ENCODE measurements around the gene ADM5.

Gene ADM5

DNA sequence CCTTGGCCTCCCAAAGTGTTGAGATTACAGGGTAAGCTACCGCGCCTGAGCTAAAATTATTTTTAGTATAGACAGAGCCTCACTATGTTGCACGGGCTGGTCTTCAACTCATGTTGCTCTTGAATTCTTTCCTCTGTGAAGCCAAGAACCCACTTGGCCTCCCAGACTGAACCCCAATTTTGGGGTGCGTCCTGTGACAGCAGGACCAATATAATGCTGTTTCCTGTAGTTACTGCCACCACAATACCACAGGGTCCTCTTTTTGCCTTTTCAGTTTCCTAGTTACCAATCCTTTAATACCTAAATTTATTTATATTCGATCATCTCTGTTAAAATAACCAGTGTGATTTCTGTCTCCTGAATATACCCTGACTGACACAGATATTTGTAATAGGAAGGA is 40.8 kb downstream of the ADM5 start:
- H3K4me1 ChIP-seq (ENCODE audit: insufficient read depth, insufficient read length) = peaks cover 2% of the 10 kb centered on the region
- no peaks in the 10 kb centered on the region for H3K27me3 ChIP-seq (ENCODE audit: insufficient read depth, insufficient read length)
- H3K36me3 ChIP-seq (ENCODE audit: insufficient read depth, insufficient read length, low read length) = no peaks in the 10 kb centered on the region
- no peak for TF ChIP-seq SUZ12 (IDR thresholded peaks at IDR 0.05; ENCODE audit: extremely low read depth, insufficient read depth, insufficient read length)
- TF ChIP-seq YY1 (IDR thresholded peaks at IDR 0.05; ENCODE audit: insufficient read depth, insufficient read length) = no peak
- no peak for TF ChIP-seq ZNF274 (IDR thresholded peaks at IDR 0.05; ENCODE audit: low read depth, low read length)
- no peak overlapping the region for H3K9ac ChIP-seq (ENCODE audit: insufficient read length, low read depth)
- no peaks in the 10 kb centered on the region for H3K9me3 ChIP-seq (ENCODE audit: insufficient read depth, low read length)
- H3K4me3 ChIP-seq (ENCODE audit: insufficient read length, low read depth) = no peak overlapping the region
- no peak for DNase-seq (ENCODE audit: low read depth, low spot score)

DNA sequence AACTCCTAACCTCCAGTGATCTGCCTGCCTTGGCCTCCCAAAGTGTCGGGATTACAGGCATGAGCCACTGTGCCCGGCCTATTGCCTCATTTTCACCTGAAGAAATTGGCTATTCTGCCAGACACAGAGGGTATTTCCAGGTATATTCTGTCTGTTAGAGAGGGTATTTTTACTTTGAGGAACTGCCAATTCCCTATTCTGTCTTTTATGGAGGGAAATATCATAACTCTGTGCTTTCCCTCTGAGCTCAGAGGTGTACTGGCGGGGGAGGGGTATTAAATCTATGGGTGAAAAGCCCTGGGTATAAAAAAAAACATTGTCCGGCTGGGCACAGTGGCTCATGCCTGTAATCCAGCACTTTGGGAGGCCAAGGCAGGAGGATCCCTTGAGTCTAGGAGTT is 48.9 kb downstream of the ADM5 start:
- no peak for DNase-seq (ENCODE audit: low read depth, low spot score)
- Histone ChIP-seq H3K27me3 (ENCODE audit: insufficient read depth, insufficient read length) (no peaks in the 10 kb centered on the region), H3K36me3 (ENCODE audit: insufficient read depth, insufficient read length, low read length) (no peaks in the 10 kb centered on the region)

DNA sequence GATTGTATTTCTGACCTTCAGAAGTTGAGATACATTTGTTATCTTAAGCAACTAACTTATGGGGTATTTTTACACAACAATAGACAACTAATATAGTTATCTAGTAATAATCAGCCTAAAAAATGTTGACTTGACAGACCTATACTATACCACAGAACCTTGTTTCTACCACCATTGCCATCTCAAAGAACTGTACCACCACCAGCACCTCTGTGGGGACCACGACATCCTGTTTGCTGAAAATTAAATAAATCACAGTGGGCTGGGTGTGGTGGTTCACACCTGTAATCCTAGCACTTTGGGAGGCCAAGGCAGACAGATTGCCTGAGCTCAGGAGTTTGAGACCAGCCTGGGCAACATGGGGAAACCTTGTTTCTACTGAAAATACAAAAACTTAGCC is 49.7 kb downstream of the ADM5 start:
- Histone ChIP-seq H3K9me3 (ENCODE audit: insufficient read depth, low read length) (no peaks in the 10 kb centered on the region), H3K27me3 (ENCODE audit: insufficient read depth, insufficient read length) (no peaks in the 10 kb centered on the region), H3K4me1 (ENCODE audit: insufficient read depth, insufficient read length) (peaks cover 4% of the 10 kb centered on the region), H3K9ac (ENCODE audit: insufficient read length, low read depth) (no peak overlapping the region), H3K36me3 (ENCODE audit: insufficient read depth, insufficient read length, low read length) (no peaks in the 10 kb centered on the region), H3K4me3 (ENCODE audit: insufficient read length, low read depth) (no peak overlapping the region)
- DNase-seq (ENCODE audit: low read depth, low spot score) = no peak
- TF ChIP-seq SUZ12 (IDR thresholded peaks at IDR 0.05; ENCODE audit: extremely low read depth, insufficient read depth, insufficient read length) = no peak
- no peak for TF ChIP-seq YY1 (IDR thresholded peaks at IDR 0.05; ENCODE audit: insufficient read depth, insufficient read length)
- no peak for TF ChIP-seq ZNF274 (IDR thresholded peaks at IDR 0.05; ENCODE audit: low read depth, low read length)

More for the DNA sequence above, 48.9 kb downstream of the ADM5 start:
- H3K9ac ChIP-seq (ENCODE audit: insufficient read length, low read depth) = no peak overlapping the region
- no peaks in the 10 kb centered on the region for H3K9me3 ChIP-seq (ENCODE audit: insufficient read depth, low read length)
- no peak overlapping the region for H3K4me3 ChIP-seq (ENCODE audit: insufficient read length, low read depth)
- TF ChIP-seq SUZ12 (IDR thresholded peaks at IDR 0.05; ENCODE audit: extremely low read depth, insufficient read depth, insufficient read length) (no peak), YY1 (IDR thresholded peaks at IDR 0.05; ENCODE audit: insufficient read depth, insufficient read length) (no peak), ZNF274 (IDR thresholded peaks at IDR 0.05; ENCODE audit: low read depth, low read length) (no peak)
- H3K4me1 ChIP-seq (ENCODE audit: insufficient read depth, insufficient read length) = peaks cover 4% of the 10 kb centered on the region

DNA sequence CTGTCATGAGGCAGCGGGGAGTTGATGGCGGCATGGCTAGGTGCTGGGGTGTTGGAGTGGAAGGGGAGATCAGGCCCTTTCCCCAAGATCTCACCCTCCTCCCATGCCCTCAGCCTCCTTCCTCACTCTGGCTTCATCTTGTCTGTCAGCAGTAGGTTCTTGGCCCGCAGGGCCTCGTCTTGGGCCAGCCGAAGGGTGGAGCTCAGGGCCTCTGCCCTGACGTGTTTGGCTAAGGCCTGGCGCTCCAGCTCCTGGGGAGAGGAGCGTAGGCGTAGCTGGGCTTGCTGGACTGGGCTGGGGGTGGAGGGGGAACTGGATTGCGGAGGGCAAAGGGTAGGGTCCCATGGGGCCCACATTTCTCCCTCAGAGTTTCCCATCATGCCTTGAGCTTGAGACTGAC is 50.5 kb downstream of the ADM5 start:
- no peak overlapping the region for H3K4me3 ChIP-seq (ENCODE audit: insufficient read length, low read depth)

More for the DNA sequence above, 50.5 kb downstream of the ADM5 start:
- peaks cover under 1% of the 10 kb centered on the region; the same call in 1 of the 2 replicates for H3K9me3 ChIP-seq (ENCODE audit: insufficient read depth, low read length)
- TF ChIP-seq ZNF274 (IDR thresholded peaks at IDR 0.05; ENCODE audit: low read depth, low read length) (no peak), YY1 (IDR thresholded peaks at IDR 0.05; ENCODE audit: insufficient read depth, insufficient read length) (no peak), SUZ12 (IDR thresholded peaks at IDR 0.05; ENCODE audit: extremely low read depth, insufficient read depth, insufficient read length) (no peak)
- H3K9ac ChIP-seq (ENCODE audit: insufficient read length, low read depth) = no peak overlapping the region
- H3K4me1 ChIP-seq (ENCODE audit: insufficient read depth, insufficient read length) = peaks cover 3% of the 10 kb centered on the region
- no peaks in the 10 kb centered on the region for H3K27me3 ChIP-seq (ENCODE audit: insufficient read depth, insufficient read length)
- DNase-seq (ENCODE audit: low read depth, low spot score) = no peak
- H3K36me3 ChIP-seq (ENCODE audit: insufficient read depth, insufficient read length, low read length) = no peaks in the 10 kb centered on the region
